Measurements from ENCODE around the gene SDF2L1.

DNA sequence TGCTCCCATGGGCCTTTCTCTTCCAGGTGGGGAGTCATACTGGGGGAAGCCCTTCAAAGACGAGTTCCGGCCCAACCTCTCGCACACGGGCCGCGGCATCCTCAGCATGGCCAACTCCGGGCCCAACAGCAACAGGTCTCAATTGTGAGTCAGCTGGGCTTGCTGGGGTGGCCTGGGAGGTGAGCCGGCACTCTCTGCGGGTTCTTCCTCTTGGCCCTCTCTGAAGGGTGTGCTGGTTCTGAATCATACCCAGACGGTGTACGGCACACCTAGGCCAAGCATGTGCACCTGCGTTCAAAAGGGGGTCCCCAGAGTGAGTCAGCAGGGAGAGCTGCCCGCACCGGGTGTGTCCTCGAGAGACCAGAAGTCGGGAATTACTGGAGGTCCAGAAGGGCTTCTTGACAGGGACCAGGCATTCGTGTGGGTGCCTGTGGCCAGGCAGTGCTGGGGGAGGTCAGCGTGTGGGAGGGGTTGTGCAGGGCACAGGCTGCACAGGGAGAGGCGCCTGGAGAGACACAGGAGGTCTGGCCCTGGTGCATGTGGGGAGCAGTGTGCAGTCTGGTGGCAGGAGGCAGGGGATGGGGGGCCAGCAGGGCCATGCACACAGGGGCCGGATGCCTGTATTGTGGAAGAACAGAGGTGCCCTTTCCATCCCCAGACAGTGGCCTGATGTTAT is 46.7 kb downstream of the SDF2L1 start:
- TF ChIP-seq POLR2A (IDR thresholded peaks at IDR 0.05) = no peak
- no peak for TF ChIP-seq POLR2AphosphoS5 (IDR thresholded peaks at IDR 0.05)
- TF ChIP-seq EP300 (IDR thresholded peaks at IDR 0.05) = no peak
- no peak for TF ChIP-seq CTCF (IDR thresholded peaks at IDR 0.05)

Measured in suprapubic skin (tissue), 4 donors.